CD4-positive, CD25-positive, alpha-beta regulatory T cell (primary cell): ENCODE measurements around the gene URB1. TPM values are rescaled to one million over a fixed set of nuclear protein-coding genes. Genes with fewer than 3 reads are reported as not detected.

Experiments used
- ATAC-seq, 2 donors: fragments of 150-1000 bp; cut with Tn5 transposase; one replicate each; pipeline ENCODE4 v1.10.0; 2021; ENCODE audit warnings: low read depth in 2 of 2, moderate number of reproducible peaks in 2 of 2, moderate library complexity in 1 of 2
- DNase-seq, 3 donors: peaks; one replicate each; pipeline versions ENCODE4 v3.0.0 to v3.0.0-alpha.2; 2012 to 2022; ENCODE audit warnings: mixed read lengths in 1 of 3
- H3K27ac ChIP-seq: one replicate; pipeline ENCODE4 v1.7.0; 2013; ENCODE audit warnings: mild to moderate bottlenecking, low read length; ENCODE audit not compliant: insufficient read depth, poor library complexity, severe bottlenecking
- H3K27me3 ChIP-seq: one replicate; pipeline ENCODE4 v1.7.0; 2013; ENCODE audit warnings: low read length; ENCODE audit not compliant: control insufficient read depth, insufficient read depth
- H3K36me3 ChIP-seq: one replicate; pipeline ENCODE4 v1.7.0; 2013; ENCODE audit warnings: mild to moderate bottlenecking, low read length, moderate library complexity; ENCODE audit not compliant: control insufficient read depth, insufficient read depth
- H3K4me1 ChIP-seq: 2 replicates; pipeline ENCODE4 v1.7.0; 2013; ENCODE audit warnings: mild to moderate bottlenecking, low read length; ENCODE audit not compliant: insufficient read depth, control insufficient read depth, poor library complexity, severe bottlenecking
- H3K4me3 ChIP-seq: one replicate; pipeline ENCODE4 v1.7.0; 2013; ENCODE audit warnings: low read depth, mild to moderate bottlenecking, low read length, moderate library complexity
- H3K9me3 ChIP-seq, 2 experiments: 1 replicate in 1 of 2; 2 replicates in 1 of 2; pipeline ENCODE4 v1.7.0; 2013; ENCODE audit warnings: low read length in 2 of 2, mild to moderate bottlenecking in 1 of 2, moderate library complexity in 1 of 2; ENCODE audit not compliant: control insufficient read depth in 2 of 2
- H3K27ac Mint-ChIP-seq, 3 donors: one replicate each; pipeline ENCODE4 v1.8.0; 2020 to 2022; ENCODE audit warnings: mild to moderate bottlenecking in 3 of 3, mixed read lengths in 3 of 3, moderate library complexity in 2 of 3
- H3K27me3 Mint-ChIP-seq: one replicate; pipeline ENCODE4 v1.8.0; 2022; ENCODE audit warnings: mild to moderate bottlenecking, mixed read lengths
- H3K36me3 Mint-ChIP-seq: one replicate; pipeline ENCODE4 v1.8.0; 2020; ENCODE audit warnings: mixed read lengths
- H3K4me1 Mint-ChIP-seq, 4 donors: one replicate each; pipeline ENCODE4 v1.8.0; 2020 to 2022; ENCODE audit warnings: mixed read lengths in 4 of 4, mild to moderate bottlenecking in 1 of 4
- H3K4me3 Mint-ChIP-seq, 4 donors: one replicate each; pipeline ENCODE4 v1.8.0; 2020 to 2022; ENCODE audit warnings: mild to moderate bottlenecking in 4 of 4, mixed read lengths in 4 of 4, moderate library complexity in 3 of 4
- H3K9me3 Mint-ChIP-seq, 7 donors: one replicate each; pipeline ENCODE4 v1.8.0; 2020 to 2022; ENCODE audit warnings: mixed read lengths in 7 of 7, mild to moderate bottlenecking in 3 of 7, moderate library complexity in 2 of 7
- polyA plus RNA-seq, 4 donors: library from polyadenylated mRNA; unstranded; fragments of 300-500 nt; fragmentation: Illumina TruSeq; gene quantifications; one replicate each; pipeline ENCODE4 v1.2.3, GENCODE V29; 2021
- total RNA-seq: library from RNA; stranded (reverse); gene quantifications from one replicate; pipeline ENCODE4 v1.2.3, GENCODE V29; 2022

Gene URB1
- total and polyA plus RNA-seq, 5 donors from 2014 or later: 1.5 to 9.4 (median 2.8) TPM

- H3K27ac Mint-ChIP-seq: peak overlapping the region in 1 of 3 donors; percentile 58
- no peaks in the 10 kb centered on the region for H3K9me3 ChIP-seq
- no peaks in the 10 kb centered on the region for H3K27me3 ChIP-seq
- no peak overlapping the region for H3K4me3 ChIP-seq
- no peaks in the 10 kb centered on the region for H3K4me1 ChIP-seq
- H3K36me3 ChIP-seq: no peaks in the 10 kb centered on the region
- H3K4me3 Mint-ChIP-seq: no peak overlapping the region
- ATAC-seq (no peak), DNase-seq (no peak)
- H3K27ac ChIP-seq: no peak overlapping the region
- H3K36me3 Mint-ChIP-seq: peaks cover 10% of the 10 kb centered on the region
- no peaks in the 10 kb centered on the region for H3K4me1 Mint-ChIP-seq
- peaks cover 0 to 3% (median 0%) of the 10 kb centered on the region in 7 donors for H3K9me3 Mint-ChIP-seq
- no peaks in the 10 kb centered on the region for H3K27me3 Mint-ChIP-seq
Observed at GRCh38 chr21:32300117-32300681, 92.6 kb downstream of the URB1 start.

- Histone ChIP-seq H3K4me3 (no peak overlapping the region), H3K27ac (no peak overlapping the region), H3K4me1 (no peaks in the 10 kb centered on the region), H3K27me3 (no peaks in the 10 kb centered on the region), H3K36me3 (no peaks in the 10 kb centered on the region), H3K9me3 (no peaks in the 10 kb centered on the region)
- no peak overlapping the region for H3K27ac Mint-ChIP-seq
- ATAC-seq (no peak), DNase-seq (no peak)
- H3K4me1 Mint-ChIP-seq: no peaks in the 10 kb centered on the region
- no peaks in the 10 kb centered on the region for H3K27me3 Mint-ChIP-seq
- H3K36me3 Mint-ChIP-seq: peaks cover 10% of the 10 kb centered on the region
- H3K9me3 Mint-ChIP-seq: peaks cover 0 to 3% (median 0%) of the 10 kb centered on the region in 7 donors
- H3K4me3 Mint-ChIP-seq: no peak overlapping the region
Observed at GRCh38 chr21:32299695-32300094, 93.1 kb downstream of the URB1 start.

GRCh38 chr21:32298658-32299081, 94.1 kb downstream of the URB1 start, which contains the start of gene MRAP:
Gene MRAP (plus strand): TSS chr21:32298855. CDS start chr21:32298972, 117 bp downstream.
- Mint-ChIP-seq H3K27ac (no peak within 1 kb of the TSS), H3K36me3 (peaks cover 10% of the 10 kb centered on the region), H3K4me3 (no peak within 1 kb of the TSS), H3K9me3 (peaks cover 0 to 3% (median 0%) of the 10 kb centered on the region in 7 donors), H3K27me3 (no peaks in the 10 kb centered on the region), H3K4me1 (no peaks in the 10 kb centered on the region)
- no peaks in the 10 kb centered on the region for H3K4me1 ChIP-seq
- H3K27me3 ChIP-seq: no peaks in the 10 kb centered on the region
- H3K9me3 ChIP-seq: no peaks in the 10 kb centered on the region
- no peak within 1 kb of the TSS for H3K4me3 ChIP-seq
- H3K27ac ChIP-seq: no peak within 1 kb of the TSS
- ATAC-seq (no peak), DNase-seq (no peak)
- no peaks in the 10 kb centered on the region for H3K36me3 ChIP-seq

GRCh38 chr21:32298148-32298559, 94.7 kb downstream of the URB1 start:
- no peak for DNase-seq
- Histone ChIP-seq H3K36me3 (no peaks in the 10 kb centered on the region), H3K4me1 (no peaks in the 10 kb centered on the region), H3K9me3 (no peaks in the 10 kb centered on the region), H3K27ac (no peak overlapping the region), H3K4me3 (no peak overlapping the region), H3K27me3 (no peaks in the 10 kb centered on the region)
- Mint-ChIP-seq H3K4me1 (no peaks in the 10 kb centered on the region), H3K27ac (no peak overlapping the region), H3K36me3 (peaks cover 10% of the 10 kb centered on the region), H3K27me3 (no peaks in the 10 kb centered on the region), H3K9me3 (peaks cover 0 to 3% (median 0%) of the 10 kb centered on the region in 7 donors), H3K4me3 (no peak overlapping the region)
- ATAC-seq: no peak

- H3K4me1 ChIP-seq: no peaks in the 10 kb centered on the region
- H3K27me3 ChIP-seq: no peaks in the 10 kb centered on the region
- no peak overlapping the region for H3K27ac ChIP-seq
- H3K4me1 Mint-ChIP-seq: no peaks in the 10 kb centered on the region
- no peaks in the 10 kb centered on the region for H3K36me3 ChIP-seq
- H3K4me3 Mint-ChIP-seq: no peak overlapping the region
- no peak overlapping the region for H3K4me3 ChIP-seq
- H3K9me3 ChIP-seq: no peaks in the 10 kb centered on the region
- H3K27me3 Mint-ChIP-seq: no peaks in the 10 kb centered on the region
- peaks cover 0 to 3% (median 0%) of the 10 kb centered on the region in 7 donors for H3K9me3 Mint-ChIP-seq
- no peak for ATAC-seq
- DNase-seq: no peak
- H3K36me3 Mint-ChIP-seq: peaks cover 10% of the 10 kb centered on the region
- no peak overlapping the region for H3K27ac Mint-ChIP-seq
Observed at GRCh38 chr21:32297449-32297848, 95.4 kb downstream of the URB1 start.

GRCh38 chr21:32285476-32285875, 107.3 kb downstream of the URB1 start:
- H3K9me3 Mint-ChIP-seq: no peaks in the 10 kb centered on the region
- ATAC-seq (no peak), DNase-seq (no peak)
- no peak overlapping the region for H3K27ac Mint-ChIP-seq
- peaks cover 10% of the 10 kb centered on the region for H3K36me3 Mint-ChIP-seq
- no peaks in the 10 kb centered on the region for H3K4me1 ChIP-seq
- no peak overlapping the region for H3K4me3 Mint-ChIP-seq
- H3K9me3 ChIP-seq: no peaks in the 10 kb centered on the region
- no peaks in the 10 kb centered on the region for H3K27me3 ChIP-seq
- H3K4me1 Mint-ChIP-seq: peaks cover 0 to 2% (median under 1%) of the 10 kb centered on the region in 4 donors
- no peak overlapping the region for H3K27ac ChIP-seq
- no peaks in the 10 kb centered on the region for H3K27me3 Mint-ChIP-seq
- H3K36me3 ChIP-seq: no peaks in the 10 kb centered on the region
- H3K4me3 ChIP-seq: no peak overlapping the region

- Histone ChIP-seq H3K27me3 (no peaks in the 10 kb centered on the region), H3K4me3 (no peak overlapping the region), H3K36me3 (no peaks in the 10 kb centered on the region), H3K4me1 (peaks cover 13% of the 10 kb centered on the region), H3K27ac (no peak overlapping the region), H3K9me3 (no peaks in the 10 kb centered on the region)
- no peak for DNase-seq
- Mint-ChIP-seq H3K9me3 (no peaks in the 10 kb centered on the region), H3K27ac (no peak overlapping the region), H3K4me3 (no peak overlapping the region), H3K27me3 (no peaks in the 10 kb centered on the region), H3K4me1 (peaks cover 3 to 22% (median 15%) of the 10 kb centered on the region in 4 donors), H3K36me3 (peaks cover 15% of the 10 kb centered on the region)
- no peak for ATAC-seq
Observed at GRCh38 chr21:32282992-32283391, 109.8 kb downstream of the URB1 start.

GRCh38 chr21:32281531-32281930, 111.3 kb downstream of the URB1 start:
- Mint-ChIP-seq H3K4me3 (peak overlapping the region in 1 of 4 donors; percentile 12), H3K27me3 (no peaks in the 10 kb centered on the region), H3K27ac (no peak overlapping the region), H3K9me3 (no peaks in the 10 kb centered on the region), H3K36me3 (peaks cover 15% of the 10 kb centered on the region), H3K4me1 (peaks cover 9 to 26% (median 17%) of the 10 kb centered on the region in 4 donors)
- Histone ChIP-seq H3K9me3 (no peaks in the 10 kb centered on the region), H3K36me3 (no peaks in the 10 kb centered on the region), H3K4me3 (no peak overlapping the region), H3K27ac (no peak overlapping the region), H3K27me3 (no peaks in the 10 kb centered on the region), H3K4me1 (peaks cover 16% of the 10 kb centered on the region)
- ATAC-seq: no peak
- no peak for DNase-seq
